KG1 (cell line): Measurements from ENCODE around the gene ALKBH3.

Source experiments
- DNase-seq: peaks from one replicate; lab custom pipeline; 2025; lab: John Stamatoyannopoulos, UW

ALKBH3 gene

DNA sequence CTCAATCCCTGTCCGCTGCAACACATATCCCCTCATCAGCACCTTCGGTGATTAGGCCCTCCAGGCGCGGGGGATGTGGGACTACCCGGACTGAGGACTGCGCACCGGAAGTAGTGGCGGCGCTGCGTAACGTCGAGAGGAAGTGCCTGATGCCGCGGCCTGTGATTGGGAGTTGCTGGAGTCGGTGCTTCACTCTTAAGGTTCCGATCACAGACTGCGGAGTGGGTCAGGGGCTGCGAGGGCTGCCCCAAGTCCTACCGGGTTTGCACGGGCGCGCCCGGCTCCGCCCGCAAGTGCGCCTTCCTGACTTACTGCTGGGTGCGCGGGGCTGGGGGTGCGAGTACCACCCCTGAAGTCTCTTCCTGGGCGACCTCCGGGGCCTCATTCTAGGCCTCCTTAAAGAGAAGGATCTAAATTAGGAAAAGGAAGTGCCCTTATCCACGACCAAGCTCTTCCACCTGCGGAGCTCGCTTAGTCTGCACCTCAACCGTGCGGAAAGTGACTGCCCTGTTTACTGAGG lies at the start of gene ALKBH3:
Gene ALKBH3, plus strand, starts transcription at position 192 of the 520 bp plus-strand sequence. CDS start 1,822 bp downstream, outside the sequence.
- peak; percentile 72 for DNase-seq

- DNase-seq, result no peak
Observed at GRCh38 chr11:43830928-43831440, 49.6 kb upstream of the ALKBH3 start.

DNA sequence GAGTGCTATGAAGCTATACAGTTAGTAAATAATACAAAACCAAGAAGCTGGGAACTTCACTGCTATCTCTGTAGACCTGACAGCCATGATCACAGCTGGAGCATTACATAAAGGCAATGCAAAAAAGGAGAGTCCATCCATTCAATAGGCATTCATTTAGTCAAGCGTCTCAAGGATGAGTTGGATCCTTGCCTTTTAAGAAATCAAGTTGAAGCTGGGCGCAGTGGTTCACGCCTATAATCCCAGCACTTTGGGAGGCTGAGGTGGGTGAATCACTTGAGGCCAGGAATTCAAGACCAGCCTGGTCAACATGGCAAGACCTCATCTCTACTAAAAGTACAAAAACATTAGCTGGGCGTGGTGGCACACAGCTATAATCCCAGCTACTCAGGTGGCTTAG lies 48.1 kb upstream of the ALKBH3 start:
- DNase-seq, result no peak

DNA sequence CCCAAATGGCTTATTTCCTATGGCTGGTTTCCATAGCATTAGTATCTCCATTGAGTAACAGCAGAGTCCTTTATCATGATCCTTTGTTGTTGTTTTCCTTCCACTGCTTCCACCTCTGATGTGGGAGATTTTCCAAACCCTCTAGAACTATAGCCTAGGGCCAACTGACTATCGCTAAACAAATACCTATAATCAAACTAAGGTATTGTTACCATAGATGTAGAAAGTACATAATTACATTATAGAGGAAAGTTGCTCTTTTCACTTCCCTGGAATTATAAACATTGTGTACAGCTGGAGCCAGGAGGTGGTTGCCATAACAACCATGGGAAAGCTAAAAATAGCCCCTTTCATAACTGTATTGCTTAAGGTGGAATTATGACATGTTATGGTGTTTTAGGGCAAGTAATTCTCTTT lies 47.0 kb upstream of the ALKBH3 start:
- DNase-seq, result no peak

DNA sequence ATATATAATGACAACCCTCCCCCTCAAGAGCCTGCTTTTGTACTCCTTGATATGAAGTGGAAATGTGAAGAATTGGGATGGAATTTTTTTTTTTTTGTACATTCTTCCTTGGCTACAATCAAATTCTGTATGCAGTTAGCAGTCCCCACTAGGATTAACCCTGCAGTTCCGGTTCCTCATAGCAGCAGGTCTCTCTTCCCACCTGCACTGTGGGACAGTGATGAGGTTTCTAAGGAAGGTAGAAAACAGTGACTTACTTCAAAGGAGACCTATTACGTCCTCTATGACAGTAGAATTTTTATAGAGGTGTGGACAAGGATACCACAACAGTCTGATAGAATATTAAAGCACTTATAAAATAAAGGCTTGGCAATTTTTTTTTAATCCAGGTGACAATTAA lies 46.3 kb upstream of the ALKBH3 start:
- DNase-seq, result no peak

GRCh38 chr11:43835104-43835503 lies 45.5 kb upstream of the ALKBH3 start:
- no peak for DNase-seq

DNA sequence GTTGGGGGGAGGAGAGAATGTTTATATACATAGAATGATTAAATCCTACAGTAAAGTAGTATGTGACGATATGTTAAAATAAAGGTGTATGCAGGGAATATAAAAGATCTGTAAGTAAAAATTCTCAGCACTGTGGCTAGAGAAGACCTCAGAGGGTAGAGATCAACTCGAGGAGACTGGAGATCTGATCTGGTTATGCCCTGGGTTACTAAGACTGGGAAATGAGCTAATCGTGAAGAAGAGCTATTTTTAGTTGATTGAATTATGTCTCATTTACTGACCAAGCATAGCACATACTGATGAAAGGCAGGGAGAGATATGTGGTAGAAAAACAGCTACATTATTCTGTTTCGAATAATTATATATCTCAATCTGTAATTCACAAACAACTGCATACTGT lies 42.8 kb upstream of the ALKBH3 start:
- DNase-seq, result no peak

DNA sequence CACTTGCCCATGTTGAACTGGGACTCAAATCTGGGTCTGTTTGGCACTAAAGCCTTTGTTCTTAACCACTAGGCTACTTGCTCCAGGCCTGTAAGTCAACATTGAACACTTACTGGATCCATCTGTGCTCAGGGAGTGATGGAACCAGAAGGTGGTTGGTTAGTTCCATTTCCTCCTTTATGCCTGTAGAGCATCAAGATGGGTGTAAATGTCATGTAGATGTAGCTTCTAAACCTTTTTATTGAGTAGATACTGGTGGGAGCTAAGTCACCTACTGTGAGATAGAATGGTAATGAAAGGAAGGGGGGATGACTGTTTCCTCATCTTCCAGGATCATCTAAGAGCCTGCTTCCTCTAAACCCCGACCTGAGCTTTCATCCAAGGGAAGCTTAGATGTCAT lies 38.6 kb upstream of the ALKBH3 start:
- DNase-seq, result no peak

- no peak for DNase-seq
Observed at GRCh38 chr11:43845816-43846215, 34.8 kb upstream of the ALKBH3 start.

GRCh38 chr11:43852057-43852636 lies 28.5 kb upstream of the ALKBH3 start:
- DNase-seq, result peak; percentile 4

- no peak for DNase-seq
Observed at GRCh38 chr11:43853781-43854180, 26.9 kb upstream of the ALKBH3 start.

- no peak for DNase-seq
Observed at GRCh38 chr11:43856993-43857392, 23.6 kb upstream of the ALKBH3 start.

- no peak for DNase-seq
Observed at GRCh38 chr11:43861141-43861540, 19.5 kb upstream of the ALKBH3 start.

DNA sequence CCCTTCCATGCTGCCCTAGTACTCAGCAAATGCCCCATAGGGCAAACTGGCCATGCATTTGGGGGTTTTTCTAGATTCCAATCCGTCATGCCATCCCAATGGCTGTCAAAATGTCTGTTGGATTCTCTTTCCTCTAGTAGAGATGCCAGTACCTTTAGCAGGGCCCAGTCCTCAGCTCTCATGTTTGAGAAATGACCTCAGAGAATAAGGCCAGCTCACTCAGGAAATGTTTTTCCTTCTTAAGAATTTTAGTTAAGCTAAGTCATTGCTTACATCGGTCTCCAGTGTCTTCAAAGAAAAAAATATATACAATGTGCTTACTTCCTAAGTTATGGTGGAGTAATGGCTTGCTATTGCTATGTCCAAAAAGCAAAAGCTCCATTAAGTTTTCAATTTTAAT lies 14.1 kb upstream of the ALKBH3 start:
- no peak for DNase-seq

DNA sequence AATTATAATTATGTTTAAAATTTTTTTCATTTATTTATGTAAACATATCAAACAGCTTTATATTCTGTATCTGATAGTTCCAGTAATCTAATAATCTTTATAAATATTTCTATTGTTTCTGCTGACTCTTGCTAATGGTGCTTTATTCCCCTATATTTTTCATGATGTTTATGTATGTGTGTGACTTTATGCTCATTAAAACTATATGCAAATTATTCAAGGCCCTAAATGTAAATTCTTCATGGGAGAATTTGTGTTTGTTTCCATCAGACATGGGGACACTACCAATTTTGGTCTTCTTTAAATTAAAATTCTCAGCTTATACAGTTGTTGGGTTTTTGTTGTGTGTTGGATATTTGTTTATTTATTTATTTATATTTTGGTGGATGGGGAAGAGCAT lies 13.7 kb upstream of the ALKBH3 start:
- no peak for DNase-seq

GRCh38 chr11:43868852-43869567 lies 11.6 kb upstream of the ALKBH3 start:
- peak; percentile 72 for DNase-seq

DNA sequence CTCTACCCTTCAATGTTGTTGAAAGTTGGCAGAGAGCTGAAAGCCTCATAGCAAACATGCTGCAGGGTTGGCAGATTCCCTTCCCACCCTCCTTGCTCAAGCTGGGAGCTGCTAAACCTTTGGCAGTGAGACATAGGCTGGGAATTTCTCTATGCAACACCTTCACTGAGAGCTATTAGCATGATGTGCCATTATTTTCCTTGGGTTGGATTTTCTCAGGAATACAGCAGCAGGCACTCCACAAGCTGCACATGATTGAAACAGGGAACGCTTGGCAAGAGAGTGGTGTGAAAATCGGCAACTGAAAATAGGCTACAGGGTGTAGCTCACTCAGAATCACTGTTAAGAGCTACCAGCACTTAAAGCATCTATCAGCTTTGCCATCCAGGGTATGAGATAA lies 9.6 kb upstream of the ALKBH3 start:
- no peak for DNase-seq

- no peak for DNase-seq
Observed at GRCh38 chr11:43872995-43873394, 7.6 kb upstream of the ALKBH3 start.

- no peak for DNase-seq
Observed at GRCh38 chr11:43874078-43874477, 6.6 kb upstream of the ALKBH3 start.

- DNase-seq, result no peak
Observed at GRCh38 chr11:43874738-43875137, 5.9 kb upstream of the ALKBH3 start.

GRCh38 chr11:43879789-43880639 lies 617 bp upstream of the ALKBH3 start:
- DNase-seq, result no peak

- no peak for DNase-seq
Observed at GRCh38 chr11:43892851-43893250, 12.2 kb downstream of the ALKBH3 start.

GRCh38 chr11:43894546-43894945 lies 13.9 kb downstream of the ALKBH3 start:
- DNase-seq, result no peak
